ENCODE results near the gene EHMT1.

GRCh38 chr9:137838576-137838975, 219.8 kb downstream of the EHMT1 start:
- TF ChIP-seq CTCF (IDR thresholded peaks at IDR 0.05; ENCODE audit: insufficient read depth, low read length) = no peak
- TF ChIP-seq POLR2AphosphoS5 (IDR thresholded peaks at IDR 0.05; ENCODE audit: low read depth) = no peak
- no peak for TF ChIP-seq REST (IDR thresholded peaks at IDR 0.05; ENCODE audit: insufficient replicate concordance, low read depth)
- TF ChIP-seq GABPA (IDR thresholded peaks at IDR 0.05; ENCODE audit: low read depth) = no peak
